ENCODE results near the gene DAPK2.

GRCh38 chr15:63920504-63921175 lies 125.6 kb downstream of the DAPK2 start:
- TF ChIP-seq TARDBP (IDR thresholded peaks at IDR 0.05) (no peak), HDGF (IDR thresholded peaks at IDR 0.05; ENCODE audit: borderline replicate concordance) (no peak), FOXM1 (IDR thresholded peaks at IDR 0.05; ENCODE audit: borderline replicate concordance) (no peak), ELF4 (IDR thresholded peaks at IDR 0.05) (no peak), SP1 (IDR thresholded peaks at IDR 0.05) (no peak)

All from HEK293T (cell line).